Gastroesophageal sphincter (tissue), 3 donors: ENCODE data around the gene RHNO1.

Experiments used
- CTCF ChIP-seq, 4 experiments: fragments of 200-600 bp in 2 of 4; fragments of 450-650 bp in 2 of 4; sonication (generic) in 1 of 4; IDR thresholded peaks; one replicate each; pipeline ENCODE4 v1.5.1; 2017 to 2019; ENCODE audit warnings: antibody characterized with exemption in 4 of 4, mild to moderate bottlenecking in 2 of 4, moderate library complexity in 2 of 4
- POLR2AphosphoS5 ChIP-seq: sonication (generic); formaldehyde crosslinking; IDR thresholded peaks from one replicate; pipeline ENCODE4 v1.6.1; 2017; ENCODE audit warnings: antibody characterized with exemption

- TF ChIP-seq CTCF (IDR thresholded peaks at IDR 0.05) (no peak), POLR2AphosphoS5 (no peak)
Observed at GRCh38 chr12:2857021-2857431, 20.0 kb upstream of the RHNO1 start, which contains the start of gene TEX52.
